ENCODE data around the gene AEBP2.

GRCh38 chr12:19530637-19531023 is 91.3 kb downstream of the AEBP2 start:
- no peak for TF ChIP-seq CTCF (IDR thresholded peaks at IDR 0.05)
- TF ChIP-seq POLR2A (IDR thresholded peaks at IDR 0.05) = no peak

All from testis (tissue), 2 donors.